H9 (cell line): Measurements from ENCODE around the gene ARHGEF16. TPM values are rescaled to one million over a fixed set of nuclear protein-coding genes. Genes with fewer than 3 reads are reported as not detected.

Source experiments
- DNase-seq: peaks from one replicate; pipeline ENCODE4 v3.0.0-alpha.2; 2017
- H2AFZ ChIP-seq: one replicate; pipeline ENCODE4 v1.6.1; 2013; ENCODE audit warnings: mild to moderate bottlenecking, low read length, control low read depth, moderate library complexity
- H2AK5ac ChIP-seq: 2 replicates; pipeline ENCODE4 v1.6.1; 2013; ENCODE audit warnings: low read length, control low read depth, mixed read lengths; ENCODE audit not compliant: insufficient read length
- H2BK120ac ChIP-seq: one replicate; pipeline ENCODE4 v1.6.1; 2013; ENCODE audit warnings: low read depth, mild to moderate bottlenecking, low read length, control low read depth, inconsistent platforms; ENCODE audit not compliant: poor library complexity, severe bottlenecking
- H2BK12ac ChIP-seq: 2 replicates; pipeline ENCODE4 v1.6.1; 2013; ENCODE audit warnings: low read length, control low read depth, mixed read lengths, low read depth; ENCODE audit not compliant: insufficient read length
- H2BK15ac ChIP-seq: 2 replicates; pipeline ENCODE4 v1.6.1; 2013; ENCODE audit warnings: low read depth, low read length, control low read depth
- H2BK20ac ChIP-seq: one replicate; pipeline ENCODE4 v1.6.1; 2013; ENCODE audit warnings: low read depth, mild to moderate bottlenecking, low read length, control low read depth, inconsistent platforms; ENCODE audit not compliant: poor library complexity, severe bottlenecking
- H2BK5ac ChIP-seq: 2 replicates; pipeline ENCODE4 v1.6.1; 2013; ENCODE audit warnings: low read length, control low read depth, mixed read lengths; ENCODE audit not compliant: insufficient read length
- H3K14ac ChIP-seq: 2 replicates; pipeline ENCODE4 v1.6.1; 2013; ENCODE audit warnings: low read length, control low read depth; ENCODE audit not compliant: insufficient read depth
- H3K18ac ChIP-seq: 2 replicates; pipeline ENCODE4 v1.6.1; 2013; ENCODE audit warnings: low read depth, mild to moderate bottlenecking, mixed read lengths, low read length, control low read depth; ENCODE audit not compliant: insufficient read length
- H3K23ac ChIP-seq: 2 replicates; pipeline ENCODE4 v1.6.1; 2013; ENCODE audit warnings: low read length, control low read depth, mixed read lengths, low read depth; ENCODE audit not compliant: insufficient read length
- H3K23me2 ChIP-seq: 2 replicates; pipeline ENCODE4 v1.6.1; 2013; ENCODE audit warnings: low read depth, mild to moderate bottlenecking, mixed read lengths, low read length, control low read depth; ENCODE audit not compliant: insufficient read length, poor library complexity, severe bottlenecking
- H3K27ac ChIP-seq: 2 replicates; pipeline ENCODE4 v1.5.1; 2013; ENCODE audit warnings: low read length, control low read depth, mixed read lengths, low read depth; ENCODE audit not compliant: insufficient read length
- H3K27me3 ChIP-seq: 2 replicates; pipeline ENCODE4 v1.6.1; 2013; ENCODE audit warnings: low read length, control low read depth, inconsistent platforms; ENCODE audit not compliant: insufficient read depth
- H3K4ac ChIP-seq: 2 replicates; pipeline ENCODE4 v1.6.1; 2013; ENCODE audit warnings: low read depth, mild to moderate bottlenecking, control low read depth, inconsistent platforms, low read length, moderate library complexity
- H3K4me1 ChIP-seq: 2 replicates; pipeline ENCODE4 v1.6.1; 2013; ENCODE audit warnings: low read length, control low read depth, inconsistent platforms; ENCODE audit not compliant: insufficient read depth
- H3K4me2 ChIP-seq: 2 replicates; pipeline ENCODE4 v1.6.1; 2013; ENCODE audit warnings: low read length, control low read depth, mixed read lengths; ENCODE audit not compliant: insufficient read length, insufficient read depth
- H3K56ac ChIP-seq: 2 replicates; pipeline ENCODE4 v1.6.1; 2013; ENCODE audit warnings: low read depth, mild to moderate bottlenecking, mixed read lengths, low read length, control low read depth; ENCODE audit not compliant: insufficient read length
- H3K79me1 ChIP-seq: 2 replicates; pipeline ENCODE4 v1.6.1; 2013; ENCODE audit warnings: low read depth, mild to moderate bottlenecking, moderate library complexity, low read length, control low read depth, inconsistent platforms; ENCODE audit not compliant: insufficient read depth, poor library complexity, severe bottlenecking
- H3K79me2 ChIP-seq: 2 replicates; pipeline ENCODE4 v1.6.1; 2013; ENCODE audit warnings: low read length, control low read depth, inconsistent platforms; ENCODE audit not compliant: insufficient read depth
- H3K9ac ChIP-seq: 2 replicates; pipeline ENCODE4 v1.6.1; 2013; ENCODE audit warnings: low read length, control low read depth, mixed read lengths; ENCODE audit not compliant: insufficient read length; ENCODE audit errors: extremely low read depth
- H3K9me3 ChIP-seq: one replicate; pipeline ENCODE4 v1.6.1; 2013; ENCODE audit warnings: low read depth, low read length, inconsistent platforms; ENCODE audit not compliant: control insufficient read depth
- H3T11ph ChIP-seq: one replicate; pipeline ENCODE4 v1.6.1; 2013; ENCODE audit warnings: mild to moderate bottlenecking, low read length, control low read depth, inconsistent platforms
- H4K20me1 ChIP-seq: one replicate; pipeline ENCODE4 v1.6.1; 2013; ENCODE audit not compliant: control insufficient read depth, insufficient read length, insufficient read depth
- H4K5ac ChIP-seq: 2 replicates; pipeline ENCODE4 v1.6.1; 2013; ENCODE audit warnings: low read depth, mild to moderate bottlenecking, mixed read lengths, low read length, control low read depth; ENCODE audit not compliant: insufficient read length
- H4K8ac ChIP-seq: replicated peaks from 2 replicates; pipeline ENCODE4 v1.6.1; 2013; ENCODE audit warnings: low read length, control low read depth, mixed read lengths, low read depth; ENCODE audit not compliant: insufficient read length
- H4K91ac ChIP-seq: 2 replicates; pipeline ENCODE4 v1.6.1; 2013; ENCODE audit warnings: low read depth, mild to moderate bottlenecking, moderate library complexity, mixed read lengths, low read length, control low read depth; ENCODE audit not compliant: insufficient read length
- H3K27ac Mint-ChIP-seq, 3 experiments: 2 replicates in 2 of 3; 3 replicates in 1 of 3; pipeline ENCODE4 v1.8.0; 2020 to 2021; ENCODE audit warnings: mixed read lengths in 3 of 3, mild to moderate bottlenecking in 1 of 3, moderate library complexity in 1 of 3
- H3K27me3 Mint-ChIP-seq: 2 replicates; pipeline ENCODE4 v1.8.0; 2021; ENCODE audit warnings: low read depth, mild to moderate bottlenecking, moderate library complexity, mixed read lengths
- H3K36me3 Mint-ChIP-seq, 3 experiments: 2 replicates in 2 of 3; 3 replicates in 1 of 3; pipeline ENCODE4 v1.8.0; 2020 to 2021; ENCODE audit warnings: low read depth in 3 of 3, mixed read lengths in 3 of 3; ENCODE audit not compliant: insufficient read depth in 1 of 3
- H3K4me1 Mint-ChIP-seq, 2 experiments: 2 replicates each; pipeline ENCODE4 v1.8.0; 2020; ENCODE audit warnings: mixed read lengths in 2 of 2
- H3K4me3 Mint-ChIP-seq, 2 experiments: 2 replicates in 1 of 2; 3 replicates in 1 of 2; pipeline ENCODE4 v1.8.0; 2020 to 2021; ENCODE audit warnings: mild to moderate bottlenecking in 2 of 2, mixed read lengths in 2 of 2, moderate library complexity in 1 of 2
- H3K9me3 Mint-ChIP-seq, 2 experiments: 2 replicates in 1 of 2; 3 replicates in 1 of 2; pipeline ENCODE4 v1.8.0; 2020; ENCODE audit warnings: mild to moderate bottlenecking in 2 of 2, mixed read lengths in 2 of 2, moderate library complexity in 1 of 2
- CTCF ChIP-seq: fragments of 200-600 bp; sonication (generic); conservative IDR thresholded peaks from 3 replicates; pipeline ENCODE4 v1.8.0; 2021; ENCODE audit warnings: antibody characterized with exemption, mild to moderate bottlenecking
- WGBS: extraction: QIAGEN DNeasy Blood & Tissue Kit; methylation state at CpG from one replicate; pipeline ENCODE4 v1.1.7; 2013; ENCODE audit warnings: missing lambda C conversion rate, low lambda C conversion rate, mixed read lengths; ENCODE audit not compliant: insufficient read length; ENCODE audit errors: extremely low coverage; 5-methylcytosine and 5-hydroxymethylcytosine counted together
- total RNA-seq: library from RNA; stranded (reverse); gene quantifications from 2 replicates; pipeline ENCODE4 v1.2.1, GENCODE V29; 2021

ARHGEF16 gene
- total RNA-seq, 1 experiment from 2014 or later, result 48.5 TPM

GRCh38 chr1:3501437-3501836 lies 47.0 kb downstream of the ARHGEF16 start:
- Histone ChIP-seq H3K79me2 (no peaks in the 10 kb centered on the region), H3K27ac (no peak overlapping the region), H3K23me2 (no peaks in the 10 kb centered on the region), H4K20me1 (no peaks in the 10 kb centered on the region), H3K9ac (no peak overlapping the region), H4K91ac (no peak overlapping the region), H2AK5ac (no peak overlapping the region), H3K4me2 (no peak overlapping the region), H3K23ac (no peak overlapping the region), H3K79me1 (no peaks in the 10 kb centered on the region), H2BK20ac (no peak overlapping the region), H3K9me3 (no peaks in the 10 kb centered on the region), H2BK5ac (no peak overlapping the region), H2BK12ac (no peak overlapping the region), H3K56ac (no peak overlapping the region), H2BK15ac (no peak overlapping the region), H3K18ac (no peak overlapping the region), H3K14ac (no peak overlapping the region), H3K27me3 (no peaks in the 10 kb centered on the region), H3K4ac (no peak overlapping the region), H3T11ph (no peak overlapping the region), H3K4me1 (no peaks in the 10 kb centered on the region), H4K5ac (no peak overlapping the region), H4K8ac (no peak overlapping the region), H2AFZ (no peak overlapping the region), H2BK120ac (no peak overlapping the region)
- no peaks in the 10 kb centered on the region for H3K27me3 Mint-ChIP-seq
- no peaks in the 10 kb centered on the region for H3K9me3 Mint-ChIP-seq
- no peaks in the 10 kb centered on the region for H3K4me1 Mint-ChIP-seq
- TF ChIP-seq CTCF, result no peak
- DNase-seq, result no peak
- H3K27ac Mint-ChIP-seq, result no peak overlapping the region
- no peak overlapping the region for H3K4me3 Mint-ChIP-seq
- no CpG with 5 or more reads among the region's 17 CpGs for WGBS
- H3K36me3 Mint-ChIP-seq, result no peaks in the 10 kb centered on the region; a peak in 2 of 7 replicates
